OCI-LY1 (cell line): Measurements from ENCODE around the gene KCNJ9.

Experiments
- CTCF ChIP-seq: fragments of 200-600 bp; sonication (generic), shearing (Covaris generic); IDR thresholded peaks from 2 replicates; pipeline ENCODE4 v1.5.1; 2017; ENCODE audit warnings: mild to moderate bottlenecking, antibody characterized with exemption, low read length, moderate library complexity, mixed read lengths
- EZH2 ChIP-seq: fragments of 200-600 bp; sonication (generic), shearing (Covaris generic); IDR thresholded peaks from 2 replicates; pipeline ENCODE4 v1.8.0; 2017; ENCODE audit warnings: borderline replicate concordance, mixed run types, mild to moderate bottlenecking, antibody characterized with exemption, low read length, moderate library complexity, mixed read lengths

- TF ChIP-seq CTCF (no peak), EZH2 (no peak)
Observed at GRCh38 chr1:160090760-160091159, 9.4 kb downstream of the KCNJ9 start.
